Measurements from ENCODE around the gene KCTD10.

- TF ChIP-seq, protein P1, sequence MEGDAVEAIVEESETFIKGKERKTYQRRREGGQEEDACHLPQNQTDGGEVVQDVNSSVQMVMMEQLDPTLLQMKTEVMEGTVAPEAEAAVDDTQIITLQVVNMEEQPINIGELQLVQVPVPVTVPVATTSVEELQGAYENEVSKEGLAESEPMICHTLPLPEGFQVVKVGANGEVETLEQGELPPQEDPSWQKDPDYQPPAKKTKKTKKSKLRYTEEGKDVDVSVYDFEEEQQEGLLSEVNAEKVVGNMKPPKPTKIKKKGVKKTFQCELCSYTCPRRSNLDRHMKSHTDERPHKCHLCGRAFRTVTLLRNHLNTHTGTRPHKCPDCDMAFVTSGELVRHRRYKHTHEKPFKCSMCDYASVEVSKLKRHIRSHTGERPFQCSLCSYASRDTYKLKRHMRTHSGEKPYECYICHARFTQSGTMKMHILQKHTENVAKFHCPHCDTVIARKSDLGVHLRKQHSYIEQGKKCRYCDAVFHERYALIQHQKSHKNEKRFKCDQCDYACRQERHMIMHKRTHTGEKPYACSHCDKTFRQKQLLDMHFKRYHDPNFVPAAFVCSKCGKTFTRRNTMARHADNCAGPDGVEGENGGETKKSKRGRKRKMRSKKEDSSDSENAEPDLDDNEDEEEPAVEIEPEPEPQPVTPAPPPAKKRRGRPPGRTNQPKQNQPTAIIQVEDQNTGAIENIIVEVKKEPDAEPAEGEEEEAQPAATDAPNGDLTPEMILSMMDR (IDR thresholded peaks at IDR 0.05; ENCODE audit: low read depth, low read length): no peak
- TF ChIP-seq EZH2phosphoT487 (IDR thresholded peaks at IDR 0.05; ENCODE audit: low read depth): no peak
Measured at GRCh38 chr12:109521831-109522230, 44.7 kb upstream of the KCTD10 start.

All from OCI-LY3 (cell line).